GM18868 (cell line): Measurements from ENCODE around the gene COL7A1.
A peak's percentile ranks its signal among the peaks of the same experiment; 100 is the strongest.
"Not testable (repeated sequence)": the region's sequence is repeated elsewhere in the genome, so short reads cannot be mapped to it uniquely, and the experiment has no call there.

Experiments
- ATAC-seq: cut with Tn5 transposase; IDR thresholded peaks from one replicate; pipeline ENCODE4 v1.9.1; 2021; ENCODE audit warnings: mild to moderate bottlenecking, moderate library complexity; ENCODE audit not compliant: unreplicated experiment

COL7A1 gene

GRCh38 chr3:48564667-48565066 lies 30.5 kb downstream of the COL7A1 start:
- ATAC-seq = no peak

GRCh38 chr3:48564022-48564421 lies 31.1 kb downstream of the COL7A1 start:
- ATAC-seq = no peak

GRCh38 chr3:48563382-48563918 lies 31.7 kb downstream of the COL7A1 start, which contains the start of gene UCN2:
TSS of gene UCN2 (minus strand) at chr3:48563781. CDS start at chr3:48563124, 657 bp downstream.
- ATAC-seq = no peak

GRCh38 chr3:48562367-48563095 lies 32.6 kb downstream of the COL7A1 start:
- ATAC-seq = no peak

- ATAC-seq = no peak
These were observed 33.9 kb downstream of the COL7A1 start for GRCh38 chr3:48561045-48561736.

GRCh38 chr3:48560648-48561018 lies 34.5 kb downstream of the COL7A1 start:
- no peak for ATAC-seq

- no peak for ATAC-seq
These were observed 36.5 kb downstream of the COL7A1 start for GRCh38 chr3:48558493-48559134.

GRCh38 chr3:48556796-48557626 lies 38.1 kb downstream of the COL7A1 start, which contains the start of gene PFKFB4:
TSS of gene PFKFB4 (minus strand) at chr3:48556803. CDS start at chr3:48556777, 26 bp downstream.
- peak; percentile 87 for ATAC-seq

GRCh38 chr3:48555949-48556795 lies 39.0 kb downstream of the COL7A1 start:
- ATAC-seq = no peak

GRCh38 chr3:48555231-48555948 lies 39.7 kb downstream of the COL7A1 start:
- ATAC-seq = no peak

- ATAC-seq = no peak
These were observed 41.0 kb downstream of the COL7A1 start for GRCh38 chr3:48553886-48554845.

- no peak for ATAC-seq
These were observed 41.8 kb downstream of the COL7A1 start for GRCh38 chr3:48553361-48553760.

- ATAC-seq = no peak
These were observed 42.8 kb downstream of the COL7A1 start for GRCh38 chr3:48552111-48552951.

GRCh38 chr3:48551651-48552050 lies 43.5 kb downstream of the COL7A1 start:
- ATAC-seq = not testable (repeated sequence)

- no peak for ATAC-seq
These were observed 46.1 kb downstream of the COL7A1 start for GRCh38 chr3:48548729-48549705.

- no peak for ATAC-seq
These were observed 47.0 kb downstream of the COL7A1 start for GRCh38 chr3:48548126-48548525.
